GM18499 (cell line): ENCODE measurements around the gene PREX1.

Experiments
- ATAC-seq: cut with Tn5 transposase; IDR thresholded peaks from one replicate; pipeline ENCODE4 v1.9.1; 2021; ENCODE audit warnings: moderate number of reproducible peaks; ENCODE audit not compliant: insufficient read depth, unreplicated experiment

PREX1 gene

DNA sequence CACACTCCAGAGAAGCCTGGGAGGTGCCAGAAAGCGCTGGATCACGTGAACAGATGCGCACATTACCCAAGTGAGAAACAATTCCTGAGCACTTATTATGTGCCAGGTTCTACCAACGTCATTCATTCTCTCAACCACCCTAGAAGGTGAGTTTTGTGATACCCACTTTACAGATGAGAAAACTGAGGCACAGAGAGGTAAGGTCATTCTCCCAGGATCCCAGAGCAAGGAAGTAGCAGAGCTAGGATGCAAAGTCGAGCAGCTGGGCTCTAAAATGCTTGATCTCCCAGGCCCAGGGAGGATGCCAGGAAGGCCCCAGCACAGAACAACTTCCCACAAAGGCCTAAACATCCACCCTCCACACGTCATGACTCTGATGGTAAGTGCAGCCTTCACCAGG lies 85.6 kb downstream of the PREX1 start:
- ATAC-seq: no peak

DNA sequence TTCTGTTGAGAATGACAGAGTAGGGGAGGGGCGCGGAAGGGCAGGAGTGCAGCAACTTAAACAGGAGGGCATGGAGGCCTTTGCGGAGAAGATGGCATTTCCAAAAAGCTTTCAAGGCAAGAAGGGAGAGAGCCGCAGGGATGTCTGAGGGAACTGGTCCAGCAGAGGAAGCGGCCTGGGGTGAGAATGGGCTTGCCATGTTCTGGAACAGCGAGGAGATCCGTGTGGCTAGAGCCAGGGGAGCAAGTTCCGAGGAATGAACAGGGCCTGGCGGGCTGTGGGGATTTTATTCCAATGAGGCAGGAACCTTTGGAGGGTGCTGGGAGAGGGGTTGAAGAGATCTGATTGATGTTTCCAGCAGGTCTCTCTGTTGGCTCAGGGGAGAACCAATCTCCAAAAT lies 86.1 kb downstream of the PREX1 start:
- no peak for ATAC-seq

DNA sequence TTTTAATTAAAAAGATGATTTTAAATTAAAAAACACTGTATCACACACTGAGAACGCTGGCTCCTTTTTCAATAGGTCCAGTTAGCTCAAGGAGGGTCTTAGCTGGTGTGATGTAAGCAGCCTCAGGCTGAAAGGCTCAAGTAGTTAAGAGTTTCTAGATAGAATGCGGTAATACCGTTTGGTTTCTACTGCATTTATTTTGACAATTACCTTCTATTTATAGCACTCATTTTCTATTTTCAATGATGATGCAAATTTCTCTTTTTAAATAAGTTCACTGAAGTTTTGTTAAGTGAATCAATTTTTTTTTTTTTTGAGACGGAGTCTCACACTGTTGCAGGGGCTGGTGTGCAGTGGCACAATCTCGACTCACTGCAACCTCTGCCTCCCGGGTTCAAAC lies 87.1 kb downstream of the PREX1 start:
- no peak for ATAC-seq

DNA sequence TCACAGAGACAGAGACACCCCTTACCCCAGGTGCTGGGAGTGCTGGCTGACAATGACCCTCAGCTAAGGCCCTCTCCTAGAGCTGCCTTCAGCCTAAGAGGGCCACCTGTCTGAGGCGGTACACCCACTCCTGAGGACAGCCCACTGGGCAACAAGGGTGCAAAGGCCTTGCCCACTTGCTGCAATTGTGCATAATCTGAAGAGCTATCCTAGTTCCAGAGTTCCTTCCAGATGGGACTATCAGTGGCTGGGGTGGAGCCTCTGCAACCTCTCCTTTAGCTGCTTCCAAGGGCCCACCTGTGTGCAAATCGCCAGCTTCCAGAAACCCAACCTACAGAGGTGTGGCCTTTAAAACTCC lies 87.5 kb downstream of the PREX1 start:
- no peak for ATAC-seq

DNA sequence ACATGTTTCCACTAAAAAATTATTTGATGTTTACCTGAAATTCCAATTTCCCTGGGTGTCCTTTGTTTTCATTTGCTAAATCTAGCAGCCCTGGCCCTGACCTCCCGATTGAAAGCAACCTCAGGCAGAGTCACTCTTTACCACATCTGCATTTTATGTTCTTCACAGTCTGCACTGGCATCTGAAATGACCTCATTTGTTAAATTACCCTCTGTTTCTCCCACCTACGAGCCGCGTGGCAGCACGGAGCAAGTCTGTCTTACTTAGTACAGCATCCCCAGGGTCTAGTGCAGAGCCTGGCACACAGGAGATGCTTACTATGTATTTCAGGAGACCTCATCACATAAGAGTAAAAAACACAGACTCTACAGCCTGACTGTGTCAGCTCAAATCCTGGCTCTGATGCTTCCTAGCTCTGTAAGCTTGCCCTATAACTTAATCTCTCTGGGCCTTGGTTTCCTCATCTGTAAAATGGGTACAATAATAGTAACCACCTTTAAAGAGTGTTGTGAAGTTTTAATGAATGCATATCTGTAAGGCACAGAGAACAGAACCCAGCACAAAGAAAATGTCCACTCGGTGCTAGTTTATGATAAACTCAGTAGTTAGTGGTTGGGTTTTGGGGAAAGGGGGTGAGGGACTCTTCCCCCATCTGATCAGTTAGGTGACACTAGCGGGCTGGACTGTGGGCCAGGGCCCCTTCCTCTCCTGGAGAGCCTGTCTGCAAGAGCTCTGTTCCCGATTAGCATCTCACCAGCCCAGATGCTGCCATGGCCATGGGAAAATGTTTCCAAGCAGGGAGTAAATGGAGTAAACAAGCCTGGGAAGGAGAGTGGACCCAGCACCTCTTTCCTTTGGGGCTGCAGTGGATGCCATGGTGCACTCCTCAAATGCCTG lies 88.2 kb downstream of the PREX1 start:
- no peak for ATAC-seq

DNA sequence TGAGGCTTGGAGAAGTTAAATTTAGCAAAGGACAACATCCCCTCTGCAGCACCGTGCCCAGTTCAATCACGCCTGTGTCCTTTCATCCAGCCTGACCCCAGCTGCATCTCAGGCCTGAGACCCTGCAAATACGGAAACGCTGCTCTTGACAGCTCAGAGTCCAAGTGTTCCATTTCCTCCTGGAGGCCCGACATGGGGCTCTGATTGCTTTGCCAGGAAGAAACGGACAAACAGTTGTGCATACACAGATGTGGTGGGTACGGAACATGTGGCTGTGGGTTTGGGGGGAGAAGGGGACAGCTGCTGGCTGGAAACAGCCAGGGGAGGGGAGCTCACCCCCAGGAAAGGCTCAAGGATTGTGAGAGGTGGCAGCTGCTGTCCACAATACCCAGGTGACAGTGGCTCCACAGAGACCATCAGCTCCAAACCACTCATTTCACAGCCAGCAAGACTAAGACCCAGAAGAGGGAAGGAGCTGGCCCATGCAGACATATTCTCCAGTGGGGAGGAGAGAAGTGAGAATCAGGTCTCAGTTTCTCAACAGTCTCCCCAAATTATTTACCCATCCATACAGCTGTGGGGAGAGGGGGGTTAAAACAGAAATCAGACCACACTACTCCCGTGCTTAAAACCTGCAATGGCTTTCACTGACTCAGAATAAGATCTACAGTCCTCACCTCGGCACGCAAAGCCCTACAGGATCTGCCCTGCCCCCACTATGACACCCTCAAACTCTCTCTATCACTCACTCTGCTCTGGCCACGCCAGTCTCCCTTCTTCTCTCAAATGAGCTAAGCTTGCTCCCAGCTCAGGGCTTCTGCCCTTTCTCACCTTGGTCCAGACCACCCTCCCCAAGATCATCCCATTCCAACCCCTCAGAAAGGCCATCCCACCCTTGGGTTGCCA lies 89.1 kb downstream of the PREX1 start:
- no peak for ATAC-seq

DNA sequence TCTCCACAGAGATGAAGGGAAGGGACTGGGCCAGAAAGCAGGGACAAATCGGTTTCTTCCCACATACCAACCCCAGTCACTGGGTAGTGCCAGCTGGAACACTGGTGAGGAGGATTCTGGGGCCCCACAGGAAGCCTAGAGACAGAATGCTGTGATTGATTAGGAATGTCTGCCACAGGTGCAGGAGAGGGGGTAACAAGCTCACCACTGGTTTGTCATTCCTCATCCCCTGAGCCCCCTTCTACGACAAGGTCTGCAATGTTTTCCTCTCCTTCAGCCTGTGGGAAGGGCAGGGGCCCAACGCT lies 89.8 kb downstream of the PREX1 start:
- no peak for ATAC-seq

DNA sequence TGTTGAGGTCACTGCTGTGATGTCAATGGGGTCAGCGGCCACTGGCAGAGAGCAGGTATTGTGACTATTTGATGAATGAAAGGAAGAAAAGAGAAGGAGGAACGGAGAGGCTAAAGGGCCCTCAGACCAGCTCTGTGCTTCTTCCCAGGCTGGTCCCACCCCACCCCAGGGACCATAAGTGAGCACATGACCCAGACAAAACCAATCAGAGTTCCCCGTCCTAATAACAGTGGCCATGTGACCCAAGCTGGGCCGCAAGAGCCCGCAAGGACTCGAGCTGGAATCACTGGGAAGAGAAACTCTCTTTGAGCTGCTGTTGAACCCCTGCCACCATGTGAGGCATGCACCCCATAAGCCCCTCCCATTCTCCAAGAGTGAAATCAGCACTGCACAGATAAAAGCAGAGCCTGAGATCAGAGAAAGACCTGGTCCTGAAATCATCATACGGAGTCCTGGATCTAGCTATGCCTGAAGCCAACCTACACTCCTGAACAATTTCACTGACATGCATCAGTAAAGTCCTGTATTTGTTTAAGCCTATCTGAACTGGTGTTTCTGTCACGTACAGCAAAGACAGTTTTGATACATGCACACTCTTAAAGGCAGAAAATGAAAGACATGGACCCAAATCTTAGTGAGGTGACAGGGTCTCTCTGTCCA lies 90.2 kb downstream of the PREX1 start:
- ATAC-seq: no peak

DNA sequence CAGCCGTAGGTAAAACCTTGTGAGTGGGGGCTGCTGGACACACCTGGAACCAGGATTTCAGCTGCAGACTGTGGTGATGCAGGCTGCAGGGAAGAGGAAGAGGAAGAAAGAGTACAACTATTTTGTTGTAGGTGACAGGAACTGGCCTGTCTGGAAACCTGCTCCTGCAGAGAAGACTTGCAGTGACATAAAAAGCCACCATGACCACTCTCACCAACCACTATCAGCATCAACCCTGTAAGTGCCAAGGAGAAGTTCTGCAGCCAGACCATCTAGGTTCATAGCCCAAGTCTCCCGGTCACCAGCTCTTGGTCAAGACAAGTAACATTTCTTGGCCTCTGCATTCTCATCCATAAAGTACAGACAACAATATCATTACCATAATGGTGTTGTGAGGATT lies 91.2 kb downstream of the PREX1 start:
- ATAC-seq: no peak

DNA sequence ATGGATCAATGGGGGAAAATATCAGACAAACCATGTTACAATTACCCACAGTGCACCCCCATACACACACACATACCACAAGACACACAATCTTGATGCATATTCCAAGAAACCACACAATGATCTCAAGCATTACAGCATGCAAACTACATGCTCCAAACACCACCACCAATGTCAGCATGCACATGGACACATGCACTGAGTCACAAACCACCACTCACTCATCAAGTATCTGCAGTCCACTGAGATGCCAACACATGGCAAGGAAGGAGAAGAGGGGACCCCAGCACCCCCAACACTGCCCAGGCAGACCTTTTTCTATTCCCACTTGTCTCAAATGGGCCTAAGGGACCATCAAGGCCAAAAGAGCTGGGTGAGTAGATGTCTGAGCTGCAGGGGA lies 91.6 kb downstream of the PREX1 start:
- no peak for ATAC-seq

DNA sequence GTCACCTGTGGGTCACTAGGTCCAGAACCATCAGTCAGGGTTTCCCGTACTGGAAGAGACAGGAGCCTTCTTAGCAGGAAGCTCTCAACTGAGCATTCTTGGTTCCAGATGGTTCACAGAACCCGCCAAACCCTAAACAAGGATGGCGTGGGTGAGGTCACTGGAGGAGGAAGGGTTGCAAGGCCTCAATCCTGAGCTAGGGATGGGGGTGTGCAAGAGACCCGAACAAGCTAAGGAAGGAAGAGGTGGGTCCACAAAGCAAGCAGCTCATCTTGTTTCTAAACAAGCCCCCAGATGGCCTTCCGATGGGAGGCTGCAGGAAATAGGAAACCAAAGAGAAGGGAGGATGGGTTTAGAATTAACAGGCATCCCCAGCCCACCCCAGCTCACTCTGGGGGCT lies 92.7 kb downstream of the PREX1 start:
- no peak for ATAC-seq

DNA sequence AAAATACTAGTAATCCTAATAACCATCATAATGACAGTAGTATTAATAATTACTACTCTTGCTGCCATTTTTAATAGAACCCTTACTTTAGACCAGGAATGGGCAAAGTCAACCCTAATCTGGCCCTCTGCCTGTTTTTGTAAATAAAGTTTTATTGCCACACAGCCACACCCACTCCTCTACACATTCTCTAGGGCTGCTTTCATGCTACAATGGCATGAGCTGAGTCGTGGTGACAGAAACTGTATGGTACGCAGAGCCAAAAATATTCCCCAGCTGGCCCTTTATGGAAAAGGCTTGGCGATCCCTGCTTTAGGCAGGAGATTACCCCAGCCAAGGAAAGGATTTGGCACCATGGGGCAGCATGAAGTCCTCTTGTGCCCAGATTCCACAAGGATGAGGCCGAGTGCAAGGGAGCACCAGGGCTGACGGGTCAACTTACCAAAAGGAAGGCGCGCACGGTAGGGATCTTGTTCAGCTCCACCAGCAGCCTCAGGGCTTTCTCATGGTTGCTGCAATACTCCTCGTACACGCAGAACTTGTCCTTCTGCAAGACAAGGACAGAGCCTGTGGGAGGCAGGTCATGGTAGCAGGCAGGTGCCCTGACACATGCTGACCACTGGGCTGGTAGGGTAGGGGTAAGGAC lies 93.6 kb downstream of the PREX1 start:
- no peak for ATAC-seq

DNA sequence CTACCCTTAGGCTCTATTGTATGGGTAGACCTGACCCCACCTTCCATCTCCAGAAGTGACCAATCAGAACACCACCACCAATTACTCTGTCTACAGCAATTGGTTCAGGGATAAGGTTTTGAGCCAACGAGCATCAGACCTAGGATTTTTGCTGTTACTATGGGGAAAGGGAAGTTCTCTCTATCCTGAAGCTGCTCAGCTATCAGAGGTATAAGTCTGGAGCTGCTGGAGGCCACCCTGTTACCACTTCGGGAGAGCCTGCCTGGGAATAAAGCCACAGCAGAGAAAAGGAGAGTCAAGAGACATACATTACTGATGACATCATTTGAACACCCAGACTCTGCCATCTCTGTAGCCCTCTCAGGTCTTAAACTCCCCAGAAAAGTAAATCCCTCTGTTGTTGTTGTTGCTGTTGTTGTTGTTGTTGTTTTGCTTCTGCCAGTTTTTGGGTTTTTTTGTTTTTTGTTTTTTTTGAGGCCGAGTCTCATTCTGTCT lies 94.5 kb downstream of the PREX1 start:
- ATAC-seq: no peak

DNA sequence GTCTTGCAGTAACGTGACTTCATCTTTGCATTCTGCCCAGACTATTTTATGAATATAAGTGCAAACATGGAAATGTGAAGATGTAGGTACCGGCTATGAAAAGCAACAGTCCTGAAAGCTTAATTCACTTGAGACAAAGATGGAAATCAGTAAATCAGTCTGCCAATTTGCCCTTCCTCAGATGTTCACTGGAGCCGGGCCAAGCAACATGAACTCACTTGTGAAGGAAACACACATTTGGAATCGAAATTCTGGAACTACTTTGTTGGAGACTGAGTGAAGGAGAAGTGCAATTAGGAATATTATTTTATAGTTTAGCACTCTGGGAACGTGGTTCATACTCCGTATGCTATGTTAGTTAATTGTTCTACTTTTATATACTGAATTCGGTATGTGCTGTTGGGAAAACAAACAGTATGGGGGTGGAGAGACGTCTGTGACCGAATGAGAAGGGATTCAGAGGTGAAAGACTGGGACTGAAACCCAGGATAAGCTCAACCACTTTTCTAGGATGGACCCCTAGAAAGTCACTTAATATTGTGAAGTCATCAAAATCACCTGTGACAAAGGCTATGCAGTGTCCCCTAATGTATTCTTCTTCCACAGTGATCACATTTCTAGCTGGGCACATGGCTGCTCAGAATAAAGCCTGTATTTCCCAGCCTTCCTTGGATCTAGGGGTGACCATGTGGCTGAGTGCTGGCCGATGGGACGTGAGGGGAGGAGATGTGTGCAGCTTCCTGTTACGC lies 95.5 kb downstream of the PREX1 start:
- ATAC-seq: no peak

DNA sequence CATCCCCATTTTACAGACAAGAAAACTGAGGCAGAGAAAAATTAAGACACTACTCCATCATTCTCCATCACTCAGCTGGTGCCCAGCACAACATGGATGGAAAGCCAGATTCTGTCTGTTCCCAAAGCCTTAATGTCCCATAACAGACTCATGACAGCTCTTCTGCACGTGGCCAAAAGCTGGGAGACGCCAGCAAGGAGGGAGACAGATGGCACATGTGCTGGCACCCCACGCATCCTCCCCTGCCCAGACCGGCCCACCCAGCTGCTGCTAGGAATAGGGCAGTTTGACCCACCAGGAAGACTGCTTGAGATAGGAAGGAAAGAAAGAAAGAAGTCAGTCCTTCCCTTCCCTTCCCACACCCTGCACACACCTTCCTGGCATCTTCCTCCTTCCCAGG lies 96.3 kb downstream of the PREX1 start:
- ATAC-seq: no peak

DNA sequence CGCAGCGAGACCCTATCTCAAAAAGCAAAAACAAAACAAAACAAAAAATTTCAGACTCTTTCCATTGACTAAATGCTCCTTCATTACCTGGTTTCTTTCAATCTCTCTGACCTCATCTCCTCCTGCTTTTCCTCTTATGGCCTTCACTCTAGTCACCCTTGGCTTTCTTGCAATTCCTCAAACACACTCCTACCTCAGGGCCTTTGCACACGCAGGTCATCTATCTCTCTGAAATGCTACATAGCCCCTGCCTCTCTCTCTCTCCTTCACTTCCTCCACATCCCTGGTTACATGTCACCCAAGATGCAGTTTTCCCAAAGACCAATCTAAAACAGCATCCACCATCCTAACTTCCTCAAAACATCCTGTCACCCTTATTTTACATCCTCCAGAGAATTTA lies 96.8 kb downstream of the PREX1 start:
- no peak for ATAC-seq

DNA sequence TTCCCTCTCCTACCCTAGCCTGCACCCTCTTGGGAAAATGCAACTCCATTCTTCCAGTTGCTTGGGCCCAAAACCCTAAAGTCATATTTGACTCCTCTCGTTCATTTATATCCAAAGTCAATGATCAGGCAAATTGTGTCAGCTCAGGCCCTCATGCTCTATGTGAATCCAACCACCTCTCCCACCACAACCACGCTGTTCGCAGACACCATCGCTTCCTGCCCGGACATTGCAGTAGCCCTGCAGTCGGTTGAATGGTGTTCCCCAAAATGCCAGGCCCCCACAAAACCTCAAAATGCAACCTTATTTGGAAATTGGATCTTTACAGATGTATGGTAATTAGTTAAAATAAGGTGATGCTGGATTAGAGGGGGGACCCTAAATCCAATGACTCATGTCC lies 98.3 kb downstream of the PREX1 start:
- ATAC-seq: no peak

DNA sequence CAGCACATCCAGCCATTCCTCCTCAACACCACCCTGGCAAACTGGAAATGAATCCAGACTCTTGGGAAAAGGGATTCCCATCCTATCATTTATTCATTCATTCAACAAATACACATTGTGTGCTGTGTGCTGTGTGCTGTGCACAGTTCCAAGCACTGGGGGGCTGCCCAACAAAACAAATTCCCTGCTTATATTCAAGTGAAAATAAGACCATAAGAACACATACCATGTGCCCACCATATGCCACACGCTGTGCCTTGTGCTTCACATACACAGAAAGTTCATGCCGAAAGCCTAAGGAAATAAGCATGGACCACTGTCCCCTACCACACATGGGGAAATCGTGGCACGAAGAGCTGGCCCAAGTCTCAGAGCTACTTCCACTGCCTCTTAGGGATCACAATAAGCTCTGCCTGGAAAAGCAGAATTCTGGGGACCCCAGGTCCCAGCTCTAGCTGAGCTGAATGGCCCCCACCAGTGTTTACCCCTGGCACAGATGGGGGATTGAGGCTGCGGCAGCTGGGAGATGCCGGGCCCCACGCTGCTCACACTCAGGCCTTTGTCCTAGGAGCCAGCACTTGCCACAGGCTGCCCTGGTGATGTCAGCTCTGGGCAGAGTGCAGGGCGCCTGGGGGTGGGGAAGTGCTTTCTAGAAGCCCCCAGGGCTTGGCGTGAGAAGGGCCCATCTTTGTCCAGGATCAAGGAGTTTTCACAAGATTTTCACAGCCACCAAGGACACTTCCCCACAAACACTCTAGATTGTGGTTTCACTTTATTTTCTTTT lies 99.6 kb downstream of the PREX1 start:
- no peak for ATAC-seq

DNA sequence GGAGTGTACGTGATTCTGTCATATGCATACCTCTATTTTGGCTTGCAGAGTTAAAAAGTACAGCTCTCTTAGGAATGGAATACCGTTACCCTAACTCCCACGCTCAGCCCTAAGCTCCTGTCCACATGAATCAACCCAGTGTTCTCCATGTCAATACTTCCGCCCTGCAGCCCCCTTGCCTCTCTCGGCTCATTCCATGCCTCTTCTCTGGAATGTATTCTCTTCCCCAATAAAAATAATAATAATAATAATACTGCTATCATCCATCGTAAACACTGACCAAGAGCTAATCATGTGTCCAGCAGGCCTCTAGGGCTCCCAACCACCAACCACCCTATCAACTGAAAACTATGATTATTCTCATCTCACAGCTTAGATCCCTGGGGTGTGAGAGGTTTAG lies 100.6 kb downstream of the PREX1 start:
- ATAC-seq: no peak
